ENCODE results near the gene CAAP1. TPM values are rescaled to one million over a fixed set of nuclear protein-coding genes. Genes with fewer than 3 reads are reported as not detected.
"Not testable (repeated sequence)": the region's sequence is repeated elsewhere in the genome, so short reads cannot be mapped to it uniquely, and the experiment has no call there.

CAAP1 gene
- polyA plus RNA-seq, 10 donors: 15.0 to 20.7 (median 16.9) TPM

DNA sequence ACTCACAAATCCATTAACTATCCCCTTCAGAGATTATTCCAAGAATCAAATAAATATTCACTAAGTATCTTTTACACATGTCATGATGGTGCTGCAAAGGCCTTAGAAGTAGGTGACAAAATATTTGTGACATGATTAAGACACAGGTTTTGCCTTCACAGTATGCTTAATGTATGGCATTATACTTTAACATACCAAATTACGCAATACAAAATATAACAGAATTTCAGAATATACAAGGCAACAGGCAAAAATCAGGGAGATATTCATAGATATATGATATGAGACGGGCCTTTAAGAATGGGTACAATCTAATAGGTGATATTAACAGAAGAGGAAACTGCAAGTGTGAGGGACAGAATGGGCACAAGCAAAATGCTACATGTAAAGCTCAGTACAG, 41.6 kb downstream of the CAAP1 start:
- no peak for DNase-seq

DNA sequence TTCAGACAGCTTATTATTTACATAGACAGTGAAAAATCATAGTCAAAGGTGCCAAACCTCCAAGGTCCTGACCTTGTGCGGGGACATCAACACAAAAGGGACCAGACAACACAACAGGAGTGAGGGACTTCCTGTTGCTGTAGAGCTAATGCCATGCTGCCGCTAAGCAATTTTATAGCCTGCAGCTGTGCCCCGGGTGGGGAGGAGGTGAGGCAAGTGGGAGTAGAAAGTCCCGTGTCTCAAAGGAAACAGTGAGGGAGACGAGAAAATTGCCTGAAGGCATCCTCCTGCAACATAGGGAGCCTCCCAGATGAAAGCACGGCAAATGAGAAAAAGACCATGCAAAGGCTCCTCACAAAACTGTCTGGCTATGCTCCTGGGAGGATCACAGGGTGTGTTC, 58.8 kb downstream of the CAAP1 start:
- peak in 1 of 3 donors; percentile 2 for DNase-seq

DNA sequence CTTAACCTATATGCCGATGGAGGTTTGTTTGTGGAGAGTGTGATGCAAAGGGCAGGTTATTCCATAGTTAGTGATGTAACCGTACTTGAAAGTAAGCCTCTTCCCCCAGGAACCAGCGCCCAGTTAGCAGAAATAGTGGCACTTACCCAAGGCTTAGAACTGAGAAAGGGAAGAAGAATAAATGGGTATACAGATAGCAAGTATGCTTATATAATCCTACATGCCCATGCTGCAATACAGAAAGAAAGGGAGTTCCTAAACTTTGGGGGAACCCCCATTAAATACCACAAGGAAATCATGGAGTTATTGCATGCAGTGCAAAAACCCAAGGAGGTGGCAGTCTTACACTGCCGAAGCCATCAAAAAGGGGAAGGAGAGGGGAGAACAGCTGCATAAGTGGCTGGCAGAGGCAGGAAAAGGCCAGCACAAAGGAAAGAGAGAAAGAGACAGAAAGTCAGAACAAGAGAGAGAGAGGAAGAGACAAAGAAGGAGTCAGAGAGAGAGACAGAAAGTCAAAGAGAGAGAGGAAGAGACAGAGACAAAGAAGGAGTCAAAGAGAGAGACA, 64.1 kb downstream of the CAAP1 start:
- DNase-seq: not testable (repeated sequence)

DNA sequence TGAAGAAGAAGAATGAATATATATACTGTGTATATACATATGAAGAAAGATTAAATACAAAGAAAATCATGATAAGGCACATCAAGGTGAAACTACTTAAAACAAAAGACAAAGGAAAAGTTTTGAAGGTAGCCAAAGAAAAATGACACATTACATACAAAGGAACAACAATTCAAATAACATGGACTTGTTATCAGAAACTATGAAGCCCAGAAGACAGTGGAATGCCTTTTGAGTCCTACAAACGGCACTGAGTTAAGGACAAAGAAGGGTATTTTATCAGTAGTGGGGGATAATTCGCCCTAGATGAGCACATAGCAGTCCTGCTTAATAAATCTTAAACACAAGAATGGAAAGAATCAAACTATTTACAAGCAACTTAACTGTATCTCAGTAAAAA, 77.8 kb downstream of the CAAP1 start:
- DNase-seq: no peak

DNA sequence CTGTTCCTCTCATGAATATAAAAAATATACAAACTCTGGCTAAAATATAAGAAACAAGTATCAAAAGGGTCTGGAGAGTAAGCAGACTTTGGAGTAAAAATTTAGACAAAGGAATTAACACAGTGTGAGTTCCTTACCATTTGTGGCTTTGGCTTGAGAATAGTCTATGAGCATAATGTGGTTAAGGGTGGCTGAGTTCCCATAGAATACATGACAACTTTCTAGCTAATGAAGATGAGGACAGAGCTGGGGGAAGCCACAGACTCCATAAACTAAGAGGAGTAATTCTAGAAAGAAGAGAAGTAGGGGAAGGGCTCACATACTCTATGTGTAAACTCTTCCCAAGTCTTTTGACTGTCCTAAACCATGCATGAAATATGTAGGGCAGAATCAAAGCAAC, 79.4 kb downstream of the CAAP1 start:
- no peak for DNase-seq

DNA sequence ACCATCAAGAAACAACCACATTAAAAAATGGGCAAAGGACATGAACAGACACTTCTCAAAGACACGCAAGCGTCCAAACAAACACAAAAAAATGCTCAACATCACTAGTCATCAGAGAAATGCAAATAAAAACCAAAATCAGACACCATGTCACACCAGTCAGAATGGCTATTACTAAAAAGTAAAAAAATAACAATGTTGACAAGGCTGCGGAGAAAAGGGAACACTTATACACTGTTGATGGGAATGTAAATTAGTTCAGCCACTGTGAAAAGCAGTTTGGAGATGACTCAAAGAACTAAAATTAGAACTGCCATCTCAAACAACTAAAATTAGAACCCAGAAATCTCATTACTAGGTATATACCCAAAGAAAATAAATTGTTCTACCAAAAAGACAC, 80.4 kb downstream of the CAAP1 start:
- no peak for DNase-seq

DNA sequence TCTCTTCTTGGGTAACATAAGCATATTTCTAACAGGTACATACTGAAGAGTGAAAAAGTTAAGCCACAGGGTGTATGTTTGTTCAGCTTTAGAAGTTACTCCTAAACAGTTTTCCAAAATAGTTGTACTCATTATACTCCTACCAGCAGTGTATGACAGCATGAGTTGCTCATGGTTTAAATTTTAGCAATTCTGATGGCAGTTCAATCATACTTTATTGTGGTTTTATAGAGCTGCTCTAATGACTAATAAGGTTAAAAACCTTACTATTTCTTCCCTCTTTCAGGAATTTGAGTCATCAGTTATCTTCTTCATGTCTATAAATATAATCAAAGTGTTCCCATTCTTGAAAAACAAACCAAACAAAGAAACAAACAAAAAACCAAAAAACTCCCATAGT, 81.5 kb downstream of the CAAP1 start:
- DNase-seq: no peak

DNA sequence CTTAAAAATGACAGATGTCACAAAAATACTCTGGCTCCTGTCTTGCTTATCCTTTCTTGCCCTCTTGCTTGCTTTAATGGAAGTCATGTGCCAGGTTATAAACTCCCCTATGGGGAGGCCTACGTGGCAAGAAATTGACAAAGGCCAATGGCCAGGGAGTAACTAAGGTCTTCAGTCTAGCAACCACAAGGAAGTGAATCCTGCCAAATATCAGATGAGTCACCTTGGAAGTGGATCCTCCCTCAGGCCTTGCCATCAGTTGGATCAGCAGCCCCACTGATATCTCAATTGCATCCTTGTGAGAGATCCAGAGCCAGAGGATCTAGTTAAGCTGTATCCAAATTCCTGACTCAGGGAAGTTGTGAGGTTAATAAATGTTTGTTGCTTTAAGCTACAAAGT, 82.8 kb downstream of the CAAP1 start:
- no peak for DNase-seq

DNA sequence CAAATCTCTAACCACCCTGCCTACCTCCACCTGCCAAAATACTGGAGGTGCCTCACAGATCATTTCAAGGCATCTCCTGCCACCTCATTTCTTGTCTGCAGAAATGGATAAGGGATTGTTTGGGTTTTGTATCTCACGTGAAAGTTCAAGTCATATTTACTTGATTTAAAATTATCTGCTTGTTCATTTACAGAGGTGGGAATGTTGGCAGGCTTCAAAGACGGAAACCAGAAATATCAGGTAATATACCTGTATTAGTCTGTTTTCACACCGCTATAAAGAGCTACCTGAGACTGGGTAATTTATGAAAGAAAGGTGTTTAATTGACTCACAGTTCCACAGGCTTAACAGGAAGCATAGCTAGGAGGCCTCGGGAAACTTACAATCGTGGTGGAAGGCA, 85.4 kb downstream of the CAAP1 start:
- DNase-seq: no peak

DNA sequence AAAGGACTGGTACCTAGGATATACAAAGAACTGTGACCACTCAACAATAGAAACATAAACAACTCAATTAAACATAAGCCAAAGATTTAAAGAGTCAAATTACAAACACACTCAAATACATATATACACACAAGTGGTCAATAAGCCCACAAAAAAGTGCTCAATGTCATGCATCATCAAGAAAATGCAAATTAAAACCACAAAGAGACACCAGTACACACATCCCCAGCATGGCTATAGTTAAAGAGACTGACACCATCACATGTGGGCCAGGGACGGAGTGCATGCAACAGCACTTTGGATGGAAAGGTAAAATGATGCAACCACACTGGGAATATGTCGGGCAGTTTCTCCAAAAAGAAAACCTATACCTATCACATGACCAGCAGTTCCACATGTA, 89.7 kb downstream of the CAAP1 start:
- DNase-seq: no peak

DNA sequence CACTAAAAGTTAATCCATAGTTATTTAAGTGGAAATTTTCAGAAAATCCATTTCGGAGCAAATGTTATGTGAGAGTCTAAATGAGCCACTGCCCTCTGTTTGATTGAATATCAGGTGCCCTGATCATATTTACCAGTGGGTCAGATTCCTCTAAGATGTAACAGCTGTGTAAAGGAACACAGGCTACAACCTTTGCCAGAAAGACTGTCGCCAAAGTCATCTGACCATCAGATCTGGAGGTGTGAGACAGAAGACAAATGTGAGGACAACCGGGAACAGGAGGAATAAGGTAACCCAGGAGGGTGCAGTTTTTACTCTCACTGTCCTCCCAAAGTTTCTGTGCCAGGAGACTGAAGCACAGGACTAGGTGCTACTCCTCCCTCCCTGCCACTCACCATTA, 90.8 kb downstream of the CAAP1 start:
- DNase-seq: no peak

DNA sequence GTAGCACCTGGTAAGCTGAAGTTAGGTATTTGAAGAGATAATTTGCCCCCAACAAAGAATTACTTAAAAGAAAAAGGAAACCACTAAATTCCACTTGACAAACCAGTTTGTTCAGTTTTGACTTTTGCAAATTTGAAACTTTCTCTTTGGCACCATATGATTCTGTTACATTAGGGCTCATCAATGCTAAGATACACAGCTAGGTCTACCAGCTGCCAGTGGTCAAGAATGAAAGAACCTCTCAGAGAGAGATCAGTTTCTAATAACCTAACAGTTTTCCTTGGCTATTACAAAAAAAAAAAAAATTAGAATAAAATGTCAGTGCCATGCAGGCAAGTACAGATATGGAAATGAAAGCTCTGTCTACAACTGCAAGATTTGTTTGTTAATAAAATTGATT, 92.3 kb downstream of the CAAP1 start:
- no peak for DNase-seq

DNA sequence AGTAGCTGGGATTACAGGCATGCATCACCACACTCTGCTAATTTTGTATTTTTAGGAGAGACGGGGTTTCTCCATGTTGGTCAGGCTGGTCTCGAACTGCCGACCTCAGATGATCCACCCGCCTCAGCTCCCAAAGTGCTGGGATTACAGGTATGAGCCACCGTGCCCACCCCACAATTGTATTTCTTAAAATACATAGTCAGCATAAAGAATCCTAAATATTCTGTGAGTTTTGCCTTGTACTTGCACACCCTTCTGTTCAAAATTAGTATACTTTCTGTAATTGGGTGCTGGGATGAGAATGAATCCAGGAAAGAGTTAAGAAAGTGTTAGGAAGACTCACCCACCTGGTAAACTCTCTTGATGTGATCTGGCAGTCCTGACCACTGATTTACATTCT, 101.3 kb downstream of the CAAP1 start:
- DNase-seq: no peak

Other genes with a start within 250 kb of the CAAP1 start
- gene PLAA, start 54.4 kb upstream of the CAAP1 start, polyA plus RNA-seq (ENCODE audit: insufficient read length in 10 of 10): 10 to 100 TPM; 28.1 to 45.5 (median 33.5) TPM
- 10 to 100 TPM; 11.2 to 17.5 (median 14.4) TPM for gene IFT74, start 63.6 kb upstream of the CAAP1 start, polyA plus RNA-seq (ENCODE audit: insufficient read length in 10 of 10)
- under 1 TPM in 8 of 10 donors, not detected in 2; 0.10 to 0.20 (median 0.15) TPM for gene LRRC19, start 112.9 kb upstream of the CAAP1 start, polyA plus RNA-seq (ENCODE audit: insufficient read length in 10 of 10)
- gene TEK, start 216.4 kb upstream of the CAAP1 start, polyA plus RNA-seq (ENCODE audit: insufficient read length in 10 of 10): 10 to 100 TPM; 13.4 to 20.7 (median 19.0) TPM

Data from muscle of back (tissue), 11 donors.